ENCODE results near the gene TFPT. TPM values are rescaled to one million over a fixed set of nuclear protein-coding genes. Genes with fewer than 3 reads are reported as not detected.

Gene TFPT
- total and polyA plus RNA-seq, 2 donors (not counting 1 experiment from before 2014, with no cell fraction given): 9.0 to 19.2 TPM

- TF ChIP-seq CTCF (conservative IDR thresholded peaks at IDR 0.05 in 1 of 2, IDR thresholded peaks at IDR 0.05 in 1 of 2; ENCODE audit: low read depth in 1 of 2, low read length in 2 of 2) (no peak), EZH2 (IDR thresholded peaks at IDR 0.05; ENCODE audit: low read length, missing control alignments) (no peak)
- no peak overlapping the region for H3K27ac ChIP-seq (ENCODE audit: insufficient read depth, low read length)
- H3K4me2 ChIP-seq (ENCODE audit: extremely low read depth, insufficient read depth, low read length): no peak overlapping the region
- no peak overlapping the region for H3K4me3 ChIP-seq (replicated peaks in 1 of 4; ENCODE audit: control extremely low read depth in 1 of 4, insufficient read depth in 1 of 4, low read depth in 3 of 4, low read length in 4 of 4)
- H3K36me3 ChIP-seq (ENCODE audit: control insufficient read depth, insufficient read depth, low read length): no peaks in the 10 kb centered on the region
- H3K4me1 ChIP-seq (ENCODE audit: control insufficient read depth, extremely low read depth, insufficient read depth, low read length): no peaks in the 10 kb centered on the region
- H3K79me2 ChIP-seq (ENCODE audit: control insufficient read depth, insufficient read depth, low read length): no peaks in the 10 kb centered on the region
- DNase-seq (ENCODE audit: low read depth in 2 of 2): no peak
- no peaks in the 10 kb centered on the region for H3K27me3 ChIP-seq (ENCODE audit: control insufficient read depth, insufficient read depth, low read length)
- H3K9ac ChIP-seq (ENCODE audit: insufficient read depth, low read length): no peak overlapping the region
- no peaks in the 10 kb centered on the region for H3K9me3 ChIP-seq (ENCODE audit: control insufficient read depth, insufficient read depth, low read depth, low read length)
- no peaks in the 10 kb centered on the region for H4K20me1 ChIP-seq (ENCODE audit: control insufficient read depth, extremely low read depth, insufficient read depth, low read length)
- H2AFZ ChIP-seq (ENCODE audit: low read length): no peak overlapping the region
These were observed 41.6 kb downstream of the TFPT start for GRCh38 chr19:54073829-54074228.

GRCh38 chr19:54069470-54069869 lies 46.0 kb downstream of the TFPT start:
- no peak overlapping the region for H3K27ac ChIP-seq (ENCODE audit: insufficient read depth, low read length)
- no peak overlapping the region for H3K9ac ChIP-seq (ENCODE audit: insufficient read depth, low read length)
- no peak for DNase-seq (ENCODE audit: low read depth in 2 of 2)
- H4K20me1 ChIP-seq (ENCODE audit: control insufficient read depth, extremely low read depth, insufficient read depth, low read length): no peaks in the 10 kb centered on the region
- H3K79me2 ChIP-seq (ENCODE audit: control insufficient read depth, insufficient read depth, low read length): no peaks in the 10 kb centered on the region
- H3K36me3 ChIP-seq (ENCODE audit: control insufficient read depth, insufficient read depth, low read length): no peaks in the 10 kb centered on the region
- no peak overlapping the region for H2AFZ ChIP-seq (ENCODE audit: low read length)
- H3K4me2 ChIP-seq (ENCODE audit: extremely low read depth, insufficient read depth, low read length): no peak overlapping the region
- H3K4me1 ChIP-seq (ENCODE audit: control insufficient read depth, extremely low read depth, insufficient read depth, low read length): no peaks in the 10 kb centered on the region
- H3K27me3 ChIP-seq (ENCODE audit: control insufficient read depth, insufficient read depth, low read length): no peaks in the 10 kb centered on the region
- no peak overlapping the region for H3K4me3 ChIP-seq (replicated peaks in 1 of 4; ENCODE audit: control extremely low read depth in 1 of 4, insufficient read depth in 1 of 4, low read depth in 3 of 4, low read length in 4 of 4)
- TF ChIP-seq EZH2 (IDR thresholded peaks at IDR 0.05; ENCODE audit: low read length, missing control alignments): no peak
- no peak for TF ChIP-seq CTCF (conservative IDR thresholded peaks at IDR 0.05 in 1 of 2, IDR thresholded peaks at IDR 0.05 in 1 of 2; ENCODE audit: low read depth in 1 of 2, low read length in 2 of 2)
- no peaks in the 10 kb centered on the region for H3K9me3 ChIP-seq (ENCODE audit: control insufficient read depth, insufficient read depth, low read depth, low read length)

GRCh38 chr19:54063350-54064116 lies 51.9 kb downstream of the TFPT start, which contains the start of gene VSTM1:
Gene VSTM1, minus strand, starts transcription at chr19:54063897. Its CDS starts 120 bp downstream, at chr19:54063777.
- Histone ChIP-seq H4K20me1 (ENCODE audit: control insufficient read depth, extremely low read depth, insufficient read depth, low read length) (no peaks in the 10 kb centered on the region), H3K9me3 (ENCODE audit: control insufficient read depth, insufficient read depth, low read depth, low read length) (no peaks in the 10 kb centered on the region), H3K36me3 (ENCODE audit: control insufficient read depth, insufficient read depth, low read length) (no peaks in the 10 kb centered on the region), H3K4me2 (ENCODE audit: extremely low read depth, insufficient read depth, low read length) (no peak within 1 kb of the TSS), H2AFZ (ENCODE audit: low read length) (no peak within 1 kb of the TSS), H3K4me3 (replicated peaks in 1 of 4; ENCODE audit: control extremely low read depth in 1 of 4, insufficient read depth in 1 of 4, low read depth in 3 of 4, low read length in 4 of 4) (no peak within 1 kb of the TSS), H3K27me3 (ENCODE audit: control insufficient read depth, insufficient read depth, low read length) (no peaks in the 10 kb centered on the region), H3K9ac (ENCODE audit: insufficient read depth, low read length) (no peak within 1 kb of the TSS), H3K79me2 (ENCODE audit: control insufficient read depth, insufficient read depth, low read length) (no peaks in the 10 kb centered on the region), H3K4me1 (ENCODE audit: control insufficient read depth, extremely low read depth, insufficient read depth, low read length) (no peaks in the 10 kb centered on the region), H3K27ac (ENCODE audit: insufficient read depth, low read length) (no peak within 1 kb of the TSS)
- no peak for TF ChIP-seq EZH2 (IDR thresholded peaks at IDR 0.05; ENCODE audit: low read length, missing control alignments)
- TF ChIP-seq CTCF (conservative IDR thresholded peaks at IDR 0.05 in 1 of 2, IDR thresholded peaks at IDR 0.05 in 1 of 2; ENCODE audit: low read depth in 1 of 2, low read length in 2 of 2): no peak
- no peak for DNase-seq (ENCODE audit: low read depth in 2 of 2)
